ENCODE data around the gene VPS45. TPM values are rescaled to one million over a fixed set of nuclear protein-coding genes. Genes with fewer than 3 reads are reported as not detected.

VPS45 gene
- total RNA-seq, 4 donors from 2014 or later: 16.1 to 47.5 (median 34.7) TPM

GRCh38 chr1:150093805-150094204 is 26.2 kb downstream of the VPS45 start:
- H3K4me1 ChIP-seq: peaks cover 0 to 6% (median 0%) of the 10 kb centered on the region in 4 donors
- intact Hi-C loops (cut with DNase I; ENCODE audit: low total_unique reads): no loop called here
- in situ Hi-C loops (cut with MboI; ENCODE audit: low pct_ligation_motif_present in 1 of 4, low pct_unique_long_range_greater_than_20kb in 1 of 4, low sequenced_read_pairs in 3 of 4): no loop called here
- no peak for TF ChIP-seq POLR2AphosphoS5 (IDR thresholded peaks at IDR 0.05)
- no peak for TF ChIP-seq EP300 (IDR thresholded peaks at IDR 0.05; ENCODE audit: low read depth)
- TF ChIP-seq, protein P1, sequence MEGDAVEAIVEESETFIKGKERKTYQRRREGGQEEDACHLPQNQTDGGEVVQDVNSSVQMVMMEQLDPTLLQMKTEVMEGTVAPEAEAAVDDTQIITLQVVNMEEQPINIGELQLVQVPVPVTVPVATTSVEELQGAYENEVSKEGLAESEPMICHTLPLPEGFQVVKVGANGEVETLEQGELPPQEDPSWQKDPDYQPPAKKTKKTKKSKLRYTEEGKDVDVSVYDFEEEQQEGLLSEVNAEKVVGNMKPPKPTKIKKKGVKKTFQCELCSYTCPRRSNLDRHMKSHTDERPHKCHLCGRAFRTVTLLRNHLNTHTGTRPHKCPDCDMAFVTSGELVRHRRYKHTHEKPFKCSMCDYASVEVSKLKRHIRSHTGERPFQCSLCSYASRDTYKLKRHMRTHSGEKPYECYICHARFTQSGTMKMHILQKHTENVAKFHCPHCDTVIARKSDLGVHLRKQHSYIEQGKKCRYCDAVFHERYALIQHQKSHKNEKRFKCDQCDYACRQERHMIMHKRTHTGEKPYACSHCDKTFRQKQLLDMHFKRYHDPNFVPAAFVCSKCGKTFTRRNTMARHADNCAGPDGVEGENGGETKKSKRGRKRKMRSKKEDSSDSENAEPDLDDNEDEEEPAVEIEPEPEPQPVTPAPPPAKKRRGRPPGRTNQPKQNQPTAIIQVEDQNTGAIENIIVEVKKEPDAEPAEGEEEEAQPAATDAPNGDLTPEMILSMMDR (IDR thresholded peaks at IDR 0.05): no peak
- TF ChIP-seq POLR2A (IDR thresholded peaks at IDR 0.05): no peak
- H3K36me3 ChIP-seq: peaks cover 0 to 23% (median 0%) of the 10 kb centered on the region in 4 donors
- H3K27ac ChIP-seq: peak overlapping the region in 1 of 4 donors; percentile 28
- no peaks in the 10 kb centered on the region for H3K9me3 ChIP-seq
- H3K27me3 ChIP-seq: no peaks in the 10 kb centered on the region
- 90% methylated on average over 1 of the region's 1 CpG; no CpG with 5 or more reads in 1 of the 2 donors for WGBS, 2 donors (ENCODE audit: low coverage in 1 of 2)
- no peak overlapping the region for H3K4me3 ChIP-seq
- no peak for DNase-seq

GRCh38 chr1:150094734-150095265 is 27.2 kb downstream of the VPS45 start:
- no peak for DNase-seq
- H3K4me1 ChIP-seq: peaks cover 0 to 6% (median 0%) of the 10 kb centered on the region in 4 donors
- in situ Hi-C loops (cut with MboI; ENCODE audit: low pct_ligation_motif_present in 1 of 4, low pct_unique_long_range_greater_than_20kb in 1 of 4, low sequenced_read_pairs in 3 of 4): no loop called here
- H3K4me3 ChIP-seq: no peak overlapping the region
- WGBS, 2 donors (ENCODE audit: low coverage in 1 of 2): 88 to 97% methylated on average over 3 of the region's 3 CpGs
- TF ChIP-seq, protein P1 (IDR thresholded peaks at IDR 0.05): no peak
- TF ChIP-seq POLR2AphosphoS5 (IDR thresholded peaks at IDR 0.05) (no peak), POLR2A (IDR thresholded peaks at IDR 0.05) (no peak)
- intact Hi-C loops (cut with DNase I; ENCODE audit: low total_unique reads): no loop called here
- H3K27ac ChIP-seq: no peak overlapping the region
- H3K36me3 ChIP-seq: peaks cover 0 to 28% (median 0%) of the 10 kb centered on the region in 4 donors
- no peaks in the 10 kb centered on the region for H3K27me3 ChIP-seq
- H3K9me3 ChIP-seq: no peaks in the 10 kb centered on the region

GRCh38 chr1:150102986-150103385 is 35.4 kb downstream of the VPS45 start:
- intact Hi-C loops (cut with DNase I; ENCODE audit: low total_unique reads) (no loop called here), in situ Hi-C loops (cut with MboI; ENCODE audit: low pct_ligation_motif_present in 1 of 4, low pct_unique_long_range_greater_than_20kb in 1 of 4, low sequenced_read_pairs in 3 of 4) (no loop called here)
- 67 to 74% methylated on average over 1 of the region's 1 CpG for WGBS, 2 donors (ENCODE audit: low coverage in 1 of 2)
- Histone ChIP-seq H3K27me3 (no peaks in the 10 kb centered on the region), H3K4me1 (no peaks in the 10 kb centered on the region), H3K36me3 (peaks cover 0 to 33% (median 0%) of the 10 kb centered on the region in 4 donors), H3K4me3 (no peak overlapping the region), H3K9me3 (no peaks in the 10 kb centered on the region), H3K27ac (no peak overlapping the region)
- TF ChIP-seq POLR2A (IDR thresholded peaks at IDR 0.05) (no peak), EP300 (IDR thresholded peaks at IDR 0.05; ENCODE audit: low read depth) (no peak), POLR2AphosphoS5 (IDR thresholded peaks at IDR 0.05) (no peak)
- TF ChIP-seq, protein P1 (IDR thresholded peaks at IDR 0.05): no peak
- DNase-seq: no peak

DNA sequence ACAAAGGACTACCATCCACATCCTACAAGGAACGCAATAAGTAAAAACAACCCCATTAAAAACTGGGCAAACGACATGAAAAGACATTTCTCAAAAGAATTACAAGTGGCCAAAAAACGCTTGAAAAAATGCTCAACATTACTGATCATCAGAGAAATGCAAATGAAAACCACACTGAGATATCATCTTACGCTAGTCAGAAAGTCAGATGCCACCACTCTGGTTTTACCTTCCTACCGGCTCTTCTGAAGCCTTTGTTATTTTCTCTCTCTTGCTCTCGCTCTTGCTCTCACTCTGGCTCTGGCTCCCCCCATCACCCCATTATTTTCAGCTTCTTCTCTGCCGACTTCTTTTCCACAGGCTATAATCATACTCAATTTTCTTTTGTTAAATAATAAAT is 38.8 kb downstream of the VPS45 start:
- DNase-seq: no peak
- Histone ChIP-seq H3K36me3 (peaks cover 0 to 7% (median 0%) of the 10 kb centered on the region in 4 donors), H3K4me1 (peaks cover 0 to 5% (median 0%) of the 10 kb centered on the region in 4 donors), H3K4me3 (no peak overlapping the region), H3K27me3 (no peaks in the 10 kb centered on the region), H3K27ac (no peak overlapping the region), H3K9me3 (no peaks in the 10 kb centered on the region)
- intact Hi-C loops (cut with DNase I; ENCODE audit: low total_unique reads): no loop called here
- TF ChIP-seq POLR2AphosphoS5 (IDR thresholded peaks at IDR 0.05) (no peak), EP300 (IDR thresholded peaks at IDR 0.05; ENCODE audit: low read depth) (no peak), POLR2A (IDR thresholded peaks at IDR 0.05) (no peak)
- TF ChIP-seq, protein P1 (IDR thresholded peaks at IDR 0.05): no peak
- in situ Hi-C loops (cut with MboI; ENCODE audit: low pct_ligation_motif_present in 1 of 4, low pct_unique_long_range_greater_than_20kb in 1 of 4, low sequenced_read_pairs in 3 of 4): no loop called here
- WGBS, 2 donors (ENCODE audit: low coverage in 1 of 2): 76 to 84% methylated on average over 7 of the region's 7 CpGs

Measured in transverse colon (tissue), 4 donors.